Measurements from ENCODE around the gene DEFB125. TPM values are rescaled to one million over a fixed set of nuclear protein-coding genes. Genes with fewer than 3 reads are reported as not detected.
"Not testable (repeated sequence)": the region's sequence is repeated elsewhere in the genome, so short reads cannot be mapped to it uniquely, and the experiment has no call there.

DEFB125 gene
- not detected for total RNA-seq

- no peak for DNase-seq
These were observed at the start of gene DEFB125 for GRCh38 chr20:87401-87800. Gene DEFB125 (plus strand): TSS chr20:87672. CDS start chr20:87710, 38 bp downstream.

GRCh38 chr20:60035-60918 lies 27.2 kb upstream of the DEFB125 start:
- no peak for DNase-seq

GRCh38 chr20:61230-61629 lies 26.2 kb upstream of the DEFB125 start:
- DNase-seq: no peak

GRCh38 chr20:61757-62156 lies 25.7 kb upstream of the DEFB125 start:
- no peak for DNase-seq

- no peak for DNase-seq
These were observed 25.0 kb upstream of the DEFB125 start for GRCh38 chr20:62487-62886.

GRCh38 chr20:64026-64603 lies 23.4 kb upstream of the DEFB125 start:
- DNase-seq: no peak

GRCh38 chr20:64766-65322 lies 22.6 kb upstream of the DEFB125 start:
- no peak for DNase-seq

- no peak for DNase-seq
These were observed 10.2 kb upstream of the DEFB125 start for GRCh38 chr20:77231-77630.

GRCh38 chr20:78338-78737 lies 9.1 kb upstream of the DEFB125 start:
- DNase-seq: no peak

- DNase-seq: no peak
These were observed 7.9 kb upstream of the DEFB125 start for GRCh38 chr20:79565-79964.

GRCh38 chr20:90651-91050 lies 3.2 kb downstream of the DEFB125 start:
- DNase-seq: no peak

- DNase-seq: no peak
These were observed 6.2 kb downstream of the DEFB125 start for GRCh38 chr20:93641-94040.

- no peak for DNase-seq
These were observed 7.7 kb downstream of the DEFB125 start for GRCh38 chr20:95215-95614.

GRCh38 chr20:97691-98090 lies 10.2 kb downstream of the DEFB125 start:
- DNase-seq: not testable (repeated sequence)

GRCh38 chr20:101975-102374 lies 14.5 kb downstream of the DEFB125 start:
- no peak for DNase-seq

- DNase-seq: no peak
These were observed 16.0 kb downstream of the DEFB125 start for GRCh38 chr20:103456-103855.

GRCh38 chr20:112396-112795 lies 24.9 kb downstream of the DEFB125 start:
- DNase-seq: no peak

- no peak for DNase-seq
These were observed 30.0 kb downstream of the DEFB125 start for GRCh38 chr20:117518-117917.

- DNase-seq: not testable (repeated sequence)
These were observed 42.4 kb downstream of the DEFB125 start for GRCh38 chr20:129786-130323.

- no peak for DNase-seq
These were observed 50.4 kb downstream of the DEFB125 start for GRCh38 chr20:137668-138490.

- DNase-seq: no peak
These were observed 54.8 kb downstream of the DEFB125 start, which contains the start of gene DEFB126 for GRCh38 chr20:142290-142689. Gene DEFB126 (plus strand): TSS chr20:142590. CDS start chr20:142629, 39 bp downstream.

- no peak for DNase-seq
These were observed 58.4 kb downstream of the DEFB125 start for GRCh38 chr20:145877-146276.

Measured in effector CD4-positive, alpha-beta T cell (primary cell).